Hematopoietic multipotent progenitor cell (in vitro differentiated cells): ENCODE measurements around the gene FCHO1. TPM values are rescaled to one million over a fixed set of nuclear protein-coding genes. Genes with fewer than 3 reads are reported as not detected.

Source experiments
- DNase-seq, 3 donors: peaks; one replicate each; pipeline ENCODE4 v3.0.0-alpha.2; 2011 to 2015; ENCODE audit warnings: low read depth in 2 of 3, low spot score in 2 of 3
- total RNA-seq: library from RNA; depleted of rRNA; stranded (reverse); fragments of >200 nt; gene quantifications from one replicate; pipeline ENCODE4 v1.2.3, GENCODE V29; 2012

Gene FCHO1
- total RNA-seq, 1 donor = 41.7 TPM

- no peak for DNase-seq
Observed at GRCh38 chr19:17734146-17734545, 17.1 kb upstream of the FCHO1 start.

GRCh38 chr19:17735410-17735809, 15.9 kb upstream of the FCHO1 start:
- no peak for DNase-seq

DNA sequence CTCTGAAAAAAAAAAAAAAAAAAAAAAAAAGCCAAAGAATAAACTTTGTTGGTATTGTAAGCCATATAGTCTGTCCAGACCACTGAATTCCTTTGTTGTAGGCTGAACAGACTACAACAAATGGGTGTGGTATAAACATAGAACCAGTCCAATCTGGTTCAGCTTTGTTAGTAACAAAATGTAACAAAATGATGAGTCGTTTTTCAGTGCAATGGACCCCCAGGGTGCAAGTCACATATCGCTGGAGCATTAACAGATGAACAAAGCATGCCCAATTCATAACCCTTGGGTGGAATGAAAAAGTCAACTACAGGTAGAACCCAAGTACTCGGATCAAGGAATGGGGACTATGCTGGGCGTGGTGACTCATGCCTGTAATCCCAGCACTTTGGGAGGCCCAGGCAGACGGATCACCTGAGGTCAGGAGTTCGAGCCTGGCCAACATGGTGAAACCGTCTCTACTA, 13.6 kb upstream of the FCHO1 start:
- no peak for DNase-seq

DNA sequence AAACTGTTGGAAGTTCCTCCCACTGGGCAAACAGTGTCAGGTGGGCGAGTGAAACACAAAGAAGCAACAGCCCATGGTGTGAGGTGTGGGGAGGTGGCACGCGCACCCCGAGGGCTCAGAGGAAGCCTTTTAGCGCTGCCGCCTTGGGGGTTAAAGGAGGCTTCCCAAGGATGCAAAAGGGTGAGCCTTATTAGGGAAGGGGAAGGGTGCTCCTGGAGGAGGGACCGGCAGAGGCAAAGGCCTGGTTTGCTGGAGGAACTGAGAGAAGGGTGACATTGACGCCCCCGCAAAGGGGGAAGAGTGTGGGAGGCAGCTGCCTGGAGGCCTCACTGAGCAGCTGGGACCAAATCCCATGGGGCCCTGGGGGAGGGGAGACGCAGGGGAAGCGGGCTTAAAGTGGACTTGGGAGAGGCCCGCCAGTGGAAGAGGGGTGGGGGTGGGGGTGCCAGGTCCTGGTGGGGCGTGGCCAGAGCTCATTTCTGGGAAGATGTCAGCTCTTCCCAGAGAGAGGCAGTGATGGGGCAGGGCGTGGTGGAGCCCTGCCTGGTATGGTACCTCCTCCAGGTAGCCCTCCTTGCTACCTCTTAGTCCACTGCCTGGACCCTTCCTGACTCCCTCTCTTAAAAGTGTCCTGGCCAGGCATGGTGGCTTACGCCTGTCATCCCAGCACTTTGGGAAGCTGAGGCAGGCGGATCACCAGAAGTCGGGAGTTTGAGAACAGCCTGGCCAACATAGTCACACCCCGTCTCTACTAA, 12.0 kb upstream of the FCHO1 start:
- no peak for DNase-seq

- no peak for DNase-seq
Observed at GRCh38 chr19:17741456-17741855, 9.8 kb upstream of the FCHO1 start.

GRCh38 chr19:17743874-17744580, 7.2 kb upstream of the FCHO1 start:
- peak in 2 of 3 donors; percentile 65 to 74 for DNase-seq

GRCh38 chr19:17747205-17748098, 3.8 kb upstream of the FCHO1 start:
- peak; percentile 86 to 97 (median 97) for DNase-seq

- no peak for DNase-seq
Observed at GRCh38 chr19:17748884-17749638, 2.2 kb upstream of the FCHO1 start.

DNA sequence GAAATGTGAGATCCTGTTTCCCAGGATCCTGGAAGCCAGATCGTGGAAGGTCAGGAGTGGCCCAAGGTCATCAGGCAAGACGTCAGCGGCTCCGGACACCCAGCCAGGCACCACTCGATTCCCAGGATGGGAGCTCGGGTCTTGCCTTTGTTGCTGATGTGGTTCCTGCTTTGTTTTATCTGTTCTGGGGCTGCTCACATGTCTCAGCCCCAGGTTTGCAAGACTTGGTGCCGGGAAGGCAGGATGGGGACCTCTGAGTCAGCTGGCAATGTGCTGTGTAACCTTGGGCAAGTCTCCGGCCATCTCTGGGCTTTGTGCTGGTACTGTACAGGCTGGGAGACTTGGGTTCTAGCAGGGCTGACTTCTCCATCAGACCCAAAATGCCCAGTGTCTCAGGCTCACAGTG, 1.4 kb upstream of the FCHO1 start:
- no peak for DNase-seq

GRCh38 chr19:17751912-17752273, 616 bp downstream of the FCHO1 start:
- no peak for DNase-seq

- DNase-seq = no peak
Observed at GRCh38 chr19:17752865-17753639, 1.8 kb downstream of the FCHO1 start.

DNA sequence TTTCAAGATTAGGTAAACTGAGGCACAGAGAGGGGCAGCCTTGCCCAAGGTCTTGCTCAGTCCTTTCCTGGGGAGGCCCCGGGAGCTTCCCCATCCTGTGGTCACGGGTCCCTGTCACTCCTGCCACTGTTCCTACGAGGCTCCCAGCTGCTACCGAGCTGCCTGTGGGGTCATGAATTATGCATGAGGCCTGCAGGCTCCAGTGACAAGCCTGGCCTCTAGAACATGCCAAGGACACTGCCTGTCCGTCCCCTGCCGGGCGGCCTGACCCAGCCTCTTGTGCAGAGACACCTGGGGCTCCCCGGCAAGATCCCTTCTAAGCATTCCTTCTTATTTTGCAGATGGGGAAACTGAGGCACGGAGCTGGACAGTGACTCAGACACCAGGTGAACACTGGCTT, 2.7 kb downstream of the FCHO1 start:
- DNase-seq = no peak

DNA sequence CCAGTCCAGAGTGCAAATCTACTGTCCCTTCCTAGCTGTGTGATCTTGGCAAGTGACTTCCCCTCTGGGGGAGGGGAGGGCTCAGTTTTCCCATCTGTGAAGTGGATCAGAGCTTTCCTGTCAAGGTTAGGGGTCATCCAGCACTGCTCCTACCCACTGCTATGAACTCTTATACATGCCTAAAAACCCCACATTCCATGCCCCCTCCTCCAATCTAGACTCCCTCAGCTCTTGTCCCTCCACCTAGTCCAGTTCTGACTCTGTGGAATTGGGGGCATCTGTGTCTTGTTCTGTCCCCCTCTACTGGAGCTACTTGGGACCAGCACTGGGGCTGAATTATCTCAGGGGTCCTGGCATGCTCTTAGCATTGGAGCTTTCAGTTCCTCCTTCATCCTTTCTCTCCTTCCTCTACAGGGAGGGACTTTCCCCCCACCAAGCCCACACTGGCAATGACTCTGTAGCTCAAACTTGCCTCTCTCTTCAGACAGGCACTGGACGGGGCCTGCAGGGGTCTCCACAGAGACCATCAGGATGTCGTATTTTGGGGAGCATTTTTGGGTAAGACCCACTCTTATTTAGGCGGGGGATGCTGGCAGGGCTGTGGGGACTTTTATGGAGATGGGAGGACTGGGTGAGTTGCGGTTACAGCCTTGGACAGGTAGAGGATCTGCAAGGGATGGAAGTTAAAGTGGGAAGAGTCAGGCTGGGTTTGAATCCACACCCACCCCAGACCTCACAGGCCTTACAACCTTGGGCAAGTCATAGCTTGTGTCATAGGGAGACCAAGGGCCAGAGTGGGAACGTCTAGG, 3.6 kb downstream of the FCHO1 start:
- DNase-seq = peak in 2 of 3 donors; percentile 39 to 62

- DNase-seq = no peak
Observed at GRCh38 chr19:17755443-17755890, 4.2 kb downstream of the FCHO1 start.

GRCh38 chr19:17755977-17756670, 4.8 kb downstream of the FCHO1 start:
- peak in 1 of 3 donors; percentile 58 for DNase-seq

DNA sequence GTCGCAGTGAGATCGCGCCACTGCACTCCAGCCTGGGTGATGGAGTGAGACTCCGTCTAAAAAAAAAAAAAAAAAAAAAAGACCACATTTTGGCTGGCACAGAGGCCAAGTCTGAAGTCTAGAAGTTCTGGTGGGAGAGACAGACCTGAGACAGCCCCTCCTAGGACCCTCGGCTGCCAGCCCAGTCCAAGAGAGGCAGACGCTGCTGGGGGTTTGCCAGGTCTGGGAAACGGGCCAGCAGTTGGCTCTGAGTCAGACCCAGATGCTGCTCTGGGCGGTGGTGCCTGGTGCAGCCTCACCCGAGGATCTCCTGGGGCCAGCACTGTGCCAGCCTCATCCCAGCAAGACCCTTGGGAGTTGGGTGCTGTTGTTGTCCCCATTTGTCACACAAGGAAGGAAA, 5.8 kb downstream of the FCHO1 start:
- no peak for DNase-seq

GRCh38 chr19:17758515-17758914, 7.2 kb downstream of the FCHO1 start:
- no peak for DNase-seq

- no peak for DNase-seq
Observed at GRCh38 chr19:17761148-17761547, 9.9 kb downstream of the FCHO1 start.
